K562 treated with DMSO at 1 percent for 48 hours (cell line): ENCODE results near the gene RNH1. TPM values are rescaled to one million over a fixed set of nuclear protein-coding genes. Genes with fewer than 3 reads are reported as not detected.

ENCODE experiments used
- total RNA-seq: library from RNA; unstranded; fragments of 300-600 nt; gene quantifications from 2 replicates; pipeline ENCODE4 v1.2.3, GENCODE V29; 2022; ENCODE audit warnings: low replicate concordance; ENCODE audit errors: extremely low read depth

Gene RNH1
- total RNA-seq: not detected in 2 replicates

GRCh38 chr11:506995-507726, at the start of gene RNH1:
TSS of gene RNH1 (minus strand) at chr11:507242. CDS start at chr11:502162, 5,080 bp downstream.

GRCh38 chr11:536841-537621, 30.0 kb upstream of the RNH1 start, which contains the start of gene LRRC56:
TSS of gene LRRC56 (plus strand) at chr11:537527. CDS start at chr11:540685, 3,158 bp downstream.

GRCh38 chr11:535519-536454, 28.7 kb upstream of the RNH1 start, which contains the start of gene HRAS:
TSS of gene HRAS (minus strand) at chr11:535576.

GRCh38 chr11:449889-450808, 56.9 kb downstream of the RNH1 start, which contains the start of gene PTDSS2:
TSS of gene PTDSS2 (plus strand) at chr11:450279. CDS start at chr11:450456, 177 bp downstream.

Other genes with a start within 250 kb of the RNH1 start
- gene NLRP6, start 228.8 kb downstream of the RNH1 start, total RNA-seq: not detected in 2 replicates
- gene PGGHG, start 218.1 kb downstream of the RNH1 start, total RNA-seq: not detected in 2 replicates
- not detected in 2 replicates for gene IFITM5, start 207.7 kb downstream of the RNH1 start, total RNA-seq
- gene IFITM2, start 199.4 kb downstream of the RNH1 start, total RNA-seq: 1,297 TPM in 1 of 2 replicates, not detected in the other
- gene IFITM1, start 193.2 kb downstream of the RNH1 start, total RNA-seq: 1,098 TPM in 1 of 2 replicates, not detected in the other
- gene IFITM3, start 186.4 kb downstream of the RNH1 start, total RNA-seq: not detected in 2 replicates
- gene B4GALNT4, start 137.7 kb downstream of the RNH1 start, total RNA-seq: not detected in 2 replicates
- not detected in 2 replicates for gene PKP3, start 113.0 kb downstream of the RNH1 start, total RNA-seq
- gene SIGIRR, start 92.2 kb downstream of the RNH1 start, total RNA-seq: not detected in 2 replicates
- gene ANO9, start 65.2 kb downstream of the RNH1 start, total RNA-seq: not detected in 2 replicates
- gene PTDSS2, start 57.0 kb downstream of the RNH1 start, total RNA-seq: not detected in 2 replicates
- not detected in 2 replicates for gene HRAS, start 28.3 kb upstream of the RNH1 start, total RNA-seq
- gene LRRC56, start 30.3 kb upstream of the RNH1 start, total RNA-seq: not detected in 2 replicates
- not detected in 2 replicates for gene LMNTD2, start 53.5 kb upstream of the RNH1 start, total RNA-seq
- gene RASSF7, start 53.7 kb upstream of the RNH1 start, total RNA-seq: not detected in 2 replicates
- not detected in 2 replicates for gene PHRF1, start 69.2 kb upstream of the RNH1 start, total RNA-seq
- not detected in 2 replicates for gene IRF7, start 108.7 kb upstream of the RNH1 start, total RNA-seq
- gene CDHR5, start 117.7 kb upstream of the RNH1 start, total RNA-seq: not detected in 2 replicates
- gene SCT, start 119.9 kb upstream of the RNH1 start, total RNA-seq: not detected in 2 replicates
- not detected in 2 replicates for gene DRD4, start 130.0 kb upstream of the RNH1 start, total RNA-seq
- not detected in 2 replicates for gene DEAF1, start 188.0 kb upstream of the RNH1 start, total RNA-seq
- gene TMEM80, start 188.6 kb upstream of the RNH1 start, total RNA-seq: not detected in 2 replicates
- gene EPS8L2, start 199.0 kb upstream of the RNH1 start, total RNA-seq: not detected in 2 replicates
- gene TALDO1, start 240.2 kb upstream of the RNH1 start, total RNA-seq: 394 TPM in 1 of 2 replicates, not detected in the other